ENCODE results near the gene TIGD2. TPM values are rescaled to one million over a fixed set of nuclear protein-coding genes. Genes with fewer than 3 reads are reported as not detected.

TIGD2 gene
- total and polyA plus RNA-seq, 2 of the 13 experiments (the other 11 are each of a cell fraction or from before 2014, with no cell fraction given) = 3.1 to 15.5 TPM

DNA sequence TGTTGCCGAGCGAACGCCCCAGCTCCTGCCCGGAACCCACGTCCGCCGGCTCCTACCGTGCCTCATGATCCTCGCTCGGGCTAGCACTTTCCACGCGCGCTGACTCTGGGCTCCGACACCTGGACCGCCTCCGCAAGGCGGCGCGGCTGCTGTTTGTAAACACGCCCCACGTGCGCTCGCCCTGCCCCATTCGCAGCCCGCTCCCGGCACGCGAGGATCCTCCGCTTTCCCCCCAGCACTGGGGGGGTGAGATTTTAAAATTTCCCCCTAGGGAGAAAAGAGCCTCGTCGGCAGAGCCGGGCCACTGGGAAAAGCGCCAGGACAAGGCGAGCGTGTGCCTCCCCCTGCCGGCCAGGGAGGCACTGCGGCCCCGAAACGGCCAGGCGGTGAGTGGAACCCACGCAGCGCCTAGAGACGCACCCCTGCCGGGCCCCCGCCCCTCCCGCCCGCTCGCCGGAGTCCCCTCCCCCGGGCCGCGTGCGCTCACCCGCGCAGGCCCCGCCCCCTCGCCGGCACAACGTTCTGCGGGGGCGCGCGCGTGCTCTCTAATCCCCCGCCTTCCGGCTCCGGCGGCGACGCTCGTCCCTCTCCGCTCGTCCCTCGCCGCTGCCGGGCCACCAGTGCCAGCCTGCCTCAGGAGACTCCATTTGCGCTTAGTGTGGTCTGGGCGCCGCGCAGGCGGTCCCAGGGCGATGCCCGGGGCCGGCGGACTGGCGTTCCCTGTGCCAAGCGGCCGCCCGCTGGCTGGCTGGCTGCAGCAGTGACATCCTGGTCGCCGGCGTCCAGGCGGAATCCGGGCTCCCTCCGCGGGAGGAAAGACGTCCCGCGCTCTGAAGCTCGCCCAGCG lies at the start of gene TIGD2 (continued):
- TF ChIP-seq, protein P1, sequence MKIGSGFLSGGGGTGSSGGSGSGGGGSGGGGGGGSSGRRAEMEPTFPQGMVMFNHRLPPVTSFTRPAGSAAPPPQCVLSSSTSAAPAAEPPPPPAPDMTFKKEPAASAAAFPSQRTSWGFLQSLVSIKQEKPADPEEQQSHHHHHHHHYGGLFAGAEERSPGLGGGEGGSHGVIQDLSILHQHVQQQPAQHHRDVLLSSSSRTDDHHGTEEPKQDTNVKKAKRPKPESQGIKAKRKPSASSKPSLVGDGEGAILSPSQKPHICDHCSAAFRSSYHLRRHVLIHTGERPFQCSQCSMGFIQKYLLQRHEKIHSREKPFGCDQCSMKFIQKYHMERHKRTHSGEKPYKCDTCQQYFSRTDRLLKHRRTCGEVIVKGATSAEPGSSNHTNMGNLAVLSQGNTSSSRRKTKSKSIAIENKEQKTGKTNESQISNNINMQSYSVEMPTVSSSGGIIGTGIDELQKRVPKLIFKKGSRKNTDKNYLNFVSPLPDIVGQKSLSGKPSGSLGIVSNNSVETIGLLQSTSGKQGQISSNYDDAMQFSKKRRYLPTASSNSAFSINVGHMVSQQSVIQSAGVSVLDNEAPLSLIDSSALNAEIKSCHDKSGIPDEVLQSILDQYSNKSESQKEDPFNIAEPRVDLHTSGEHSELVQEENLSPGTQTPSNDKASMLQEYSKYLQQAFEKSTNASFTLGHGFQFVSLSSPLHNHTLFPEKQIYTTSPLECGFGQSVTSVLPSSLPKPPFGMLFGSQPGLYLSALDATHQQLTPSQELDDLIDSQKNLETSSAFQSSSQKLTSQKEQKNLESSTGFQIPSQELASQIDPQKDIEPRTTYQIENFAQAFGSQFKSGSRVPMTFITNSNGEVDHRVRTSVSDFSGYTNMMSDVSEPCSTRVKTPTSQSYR (CRISPR knock-in tag; IDR thresholded peaks at IDR 0.05; ENCODE audit: borderline replicate concordance) = peak; percentile 29; the same call in 1 of the 2 replicates
- TF ChIP-seq, protein P2, sequence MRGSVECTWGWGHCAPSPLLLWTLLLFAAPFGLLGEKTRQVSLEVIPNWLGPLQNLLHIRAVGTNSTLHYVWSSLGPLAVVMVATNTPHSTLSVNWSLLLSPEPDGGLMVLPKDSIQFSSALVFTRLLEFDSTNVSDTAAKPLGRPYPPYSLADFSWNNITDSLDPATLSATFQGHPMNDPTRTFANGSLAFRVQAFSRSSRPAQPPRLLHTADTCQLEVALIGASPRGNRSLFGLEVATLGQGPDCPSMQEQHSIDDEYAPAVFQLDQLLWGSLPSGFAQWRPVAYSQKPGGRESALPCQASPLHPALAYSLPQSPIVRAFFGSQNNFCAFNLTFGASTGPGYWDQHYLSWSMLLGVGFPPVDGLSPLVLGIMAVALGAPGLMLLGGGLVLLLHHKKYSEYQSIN (CRISPR knock-in tag; IDR thresholded peaks at IDR 0.05; ENCODE audit: borderline replicate concordance) = no peak
- TF ChIP-seq ELF3 (CRISPR knock-in tag; IDR thresholded peaks at IDR 0.05) (peak; percentile 58; the same call in 1 of the 2 replicates), SP4 (CRISPR knock-in tag; IDR thresholded peaks at IDR 0.05) (peak; percentile 46; the same call in 1 of the 2 replicates), POGZ (CRISPR knock-in tag; IDR thresholded peaks at IDR 0.05) (peak; percentile 67; the same call in 1 of the 2 replicates), PHF8 (CRISPR knock-in tag; IDR thresholded peaks at IDR 0.05) (peak; percentile 80), PPARG (CRISPR knock-in tag; conservative IDR thresholded peaks at IDR 0.05) (peak; percentile 53), GATA4 (IDR thresholded peaks at IDR 0.05; ENCODE audit: borderline replicate concordance, low read depth) (peak; percentile 26; the same call in 1 of the 2 replicates), HDAC2 (CRISPR knock-in tag; IDR thresholded peaks at IDR 0.05) (0 out of 2 replicates have a peak, but pooled peaks have one; percentile 12), THAP11 (CRISPR knock-in tag; IDR thresholded peaks at IDR 0.05) (peak; percentile 59), ZNF431 (CRISPR knock-in tag; IDR thresholded peaks at IDR 0.05; ENCODE audit: borderline replicate concordance, low read depth) (peak; percentile 64; the same call in 1 of the 2 replicates), PRMT3 (CRISPR knock-in tag; IDR thresholded peaks at IDR 0.05; ENCODE audit: borderline replicate concordance, low read depth) (peak; percentile 92), NFIB (CRISPR knock-in tag; IDR thresholded peaks at IDR 0.05; ENCODE audit: borderline replicate concordance) (no peak)
- TF ChIP-seq, protein P3, sequence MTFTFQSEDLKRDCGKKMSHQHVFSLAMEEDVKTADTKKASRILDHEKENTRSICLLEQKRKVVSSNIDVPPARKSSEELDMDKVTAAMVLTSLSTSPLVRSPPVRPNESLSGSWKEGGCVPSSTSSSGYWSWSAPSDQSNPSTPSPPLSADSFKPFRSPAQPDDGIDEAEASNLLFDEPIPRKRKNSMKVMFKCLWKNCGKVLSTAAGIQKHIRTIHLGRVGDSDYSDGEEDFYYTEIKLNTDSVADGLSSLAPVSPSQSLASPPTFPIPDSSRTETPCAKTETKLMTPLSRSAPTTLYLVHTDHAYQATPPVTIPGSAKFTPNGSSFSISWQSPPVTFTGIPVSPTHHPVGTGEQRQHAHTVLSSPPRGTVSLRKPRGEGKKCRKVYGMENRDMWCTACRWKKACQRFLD (CRISPR knock-in tag; IDR thresholded peaks at IDR 0.05; ENCODE audit: borderline replicate concordance) = 0 out of 2 replicates have a peak, but pooled peaks have one; percentile 48
- TF ChIP-seq, protein P4, sequence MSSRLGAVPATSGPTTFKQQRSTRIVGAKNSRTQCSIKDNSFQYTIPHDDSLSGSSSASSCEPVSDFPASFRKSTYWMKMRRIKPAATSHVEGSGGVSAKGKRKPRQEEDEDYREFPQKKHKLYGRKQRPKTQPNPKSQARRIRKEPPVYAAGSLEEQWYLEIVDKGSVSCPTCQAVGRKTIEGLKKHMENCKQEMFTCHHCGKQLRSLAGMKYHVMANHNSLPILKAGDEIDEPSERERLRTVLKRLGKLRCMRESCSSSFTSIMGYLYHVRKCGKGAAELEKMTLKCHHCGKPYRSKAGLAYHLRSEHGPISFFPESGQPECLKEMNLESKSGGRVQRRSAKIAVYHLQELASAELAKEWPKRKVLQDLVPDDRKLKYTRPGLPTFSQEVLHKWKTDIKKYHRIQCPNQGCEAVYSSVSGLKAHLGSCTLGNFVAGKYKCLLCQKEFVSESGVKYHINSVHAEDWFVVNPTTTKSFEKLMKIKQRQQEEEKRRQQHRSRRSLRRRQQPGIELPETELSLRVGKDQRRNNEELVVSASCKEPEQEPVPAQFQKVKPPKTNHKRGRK (CRISPR knock-in tag; IDR thresholded peaks at IDR 0.05) = 0 out of 2 replicates have a peak, but pooled peaks have one; percentile 4
- TF ChIP-seq, protein P5, sequence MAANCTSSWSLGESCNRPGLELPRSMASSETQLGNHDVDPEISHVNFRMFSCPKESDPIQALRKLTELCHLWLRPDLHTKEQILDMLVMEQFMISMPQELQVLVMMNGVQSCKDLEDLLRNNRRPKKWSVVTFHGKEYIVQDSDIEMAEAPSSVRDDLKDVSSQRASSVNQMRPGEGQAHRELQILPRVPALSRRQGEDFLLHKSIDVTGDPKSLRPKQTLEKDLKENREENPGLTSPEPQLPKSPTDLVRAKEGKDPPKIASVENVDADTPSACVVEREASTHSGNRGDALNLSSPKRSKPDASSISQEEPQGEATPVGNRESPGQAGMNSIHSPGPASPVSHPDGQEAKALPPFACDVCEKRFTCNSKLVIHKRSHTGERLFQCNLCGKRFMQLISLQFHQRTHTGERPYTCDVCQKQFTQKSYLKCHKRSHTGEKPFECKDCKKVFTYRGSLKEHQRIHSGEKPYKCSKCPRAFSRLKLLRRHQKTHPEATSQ (CRISPR knock-in tag; IDR thresholded peaks at IDR 0.05; ENCODE audit: borderline replicate concordance) = peak; percentile 38; the same call in 1 of the 2 replicates
- TF ChIP-seq, protein P6, sequence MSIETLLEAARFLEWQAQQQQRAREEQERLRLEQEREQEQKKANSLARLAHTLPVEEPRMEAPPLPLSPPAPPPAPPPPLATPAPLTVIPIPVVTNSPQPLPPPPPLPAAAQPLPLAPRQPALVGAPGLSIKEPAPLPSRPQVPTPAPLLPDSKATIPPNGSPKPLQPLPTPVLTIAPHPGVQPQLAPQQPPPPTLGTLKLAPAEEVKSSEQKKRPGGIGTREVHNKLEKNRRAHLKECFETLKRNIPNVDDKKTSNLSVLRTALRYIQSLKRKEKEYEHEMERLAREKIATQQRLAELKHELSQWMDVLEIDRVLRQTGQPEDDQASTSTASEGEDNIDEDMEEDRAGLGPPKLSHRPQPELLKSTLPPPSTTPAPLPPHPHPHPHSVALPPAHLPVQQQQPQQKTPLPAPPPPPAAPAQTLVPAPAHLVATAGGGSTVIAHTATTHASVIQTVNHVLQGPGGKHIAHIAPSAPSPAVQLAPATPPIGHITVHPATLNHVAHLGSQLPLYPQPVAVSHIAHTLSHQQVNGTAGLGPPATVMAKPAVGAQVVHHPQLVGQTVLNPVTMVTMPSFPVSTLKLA (IDR thresholded peaks at IDR 0.05) = peak; percentile 83

All from HepG2 (cell line).